Right kidney (tissue), 9 donors: Measurements from ENCODE around the gene FIGLA.
A peak's percentile ranks its signal among the peaks of the same experiment; 100 is the strongest.

ENCODE experiments used
- DNase-seq: peaks from one replicate; pipeline ENCODE4 v3.0.0-alpha.2; 2016
- long read RNA-seq, 8 donors: transcript quantifications; one replicate each; lab custom pipeline, GENCODE V29; 2026

The FIGLA gene
- long read RNA-seq, donor 1 = 0 reads
- long read RNA-seq, donor 2 = 0 reads
- long read RNA-seq, donor 3 = 0 reads
- long read RNA-seq, donor 4 = 0 reads
- long read RNA-seq, donor 5 = 0 reads
- long read RNA-seq, donor 6 = 0 reads
- long read RNA-seq, donor 7 = 0 reads
- long read RNA-seq, donor 8 = 0 reads

- DNase-seq = peak; percentile 75
Observed at GRCh38 chr2:70790136-70790828, at the start of gene FIGLA. Gene FIGLA, minus strand, starts transcription at chr2:70790643. Its CDS starts 5 bp downstream, at chr2:70790638.

- DNase-seq = no peak
Observed at GRCh38 chr2:70837980-70838925, 47.8 kb upstream of the FIGLA start.

GRCh38 chr2:70835643-70836042 is 45.2 kb upstream of the FIGLA start, which contains the start of gene CD207:
Gene CD207, minus strand, starts transcription at chr2:70835816. Its CDS starts 40 bp downstream, at chr2:70835776.
- no peak for DNase-seq

GRCh38 chr2:70834881-70835280 is 44.4 kb upstream of the FIGLA start:
- DNase-seq = no peak

- DNase-seq = no peak
Observed at GRCh38 chr2:70834106-70834505, 43.7 kb upstream of the FIGLA start.

GRCh38 chr2:70833246-70833645 is 42.8 kb upstream of the FIGLA start:
- DNase-seq = no peak

GRCh38 chr2:70832386-70832785 is 41.9 kb upstream of the FIGLA start:
- DNase-seq = no peak

GRCh38 chr2:70831861-70832260 is 41.4 kb upstream of the FIGLA start:
- no peak for DNase-seq

GRCh38 chr2:70830366-70830765 is 39.9 kb upstream of the FIGLA start:
- DNase-seq = no peak

- no peak for DNase-seq
Observed at GRCh38 chr2:70829916-70830315, 39.5 kb upstream of the FIGLA start.

GRCh38 chr2:70828914-70829824 is 38.7 kb upstream of the FIGLA start:
- DNase-seq = no peak

- no peak for DNase-seq
Observed at GRCh38 chr2:70828115-70828514, 37.7 kb upstream of the FIGLA start.

GRCh38 chr2:70827388-70827787 is 36.9 kb upstream of the FIGLA start:
- DNase-seq = no peak

GRCh38 chr2:70826696-70827350 is 36.4 kb upstream of the FIGLA start:
- no peak for DNase-seq

GRCh38 chr2:70823249-70823648 is 32.8 kb upstream of the FIGLA start:
- no peak for DNase-seq

GRCh38 chr2:70822843-70823242 is 32.4 kb upstream of the FIGLA start:
- no peak for DNase-seq

- DNase-seq = no peak
Observed at GRCh38 chr2:70820499-70820898, 30.1 kb upstream of the FIGLA start, which contains the start of gene CLEC4F. Gene CLEC4F, minus strand, starts transcription at chr2:70820599. Its CDS starts 76 bp downstream, at chr2:70820523.

- DNase-seq = no peak
Observed at GRCh38 chr2:70817284-70817954, 27.0 kb upstream of the FIGLA start.

GRCh38 chr2:70816726-70817125 is 26.3 kb upstream of the FIGLA start:
- no peak for DNase-seq
